K562 (cell line): ENCODE data around the gene CDR2L. TPM values are rescaled to one million over a fixed set of nuclear protein-coding genes. Genes with fewer than 3 reads are reported as not detected.
A peak's percentile ranks its signal among the peaks of the same experiment; 100 is the strongest.

Experiments used
- CAMTA2 ChIP-seq: fragments of 250-450 bp; sonication (Bioruptor Pico); conservative IDR thresholded peaks from 2 replicates; pipeline ENCODE4 v1.5.1; 2022
- CEBPB ChIP-seq: fragments of 450-650 bp; IDR thresholded peaks from 2 replicates; pipeline ENCODE4 v1.6.1; 2016; ENCODE audit warnings: missing genetic modification characterization, missing compliant biosample characterization
- CSDE1 ChIP-seq, 2 experiments: fragments of 450-650 bp; IDR thresholded peaks; 2 replicates each; pipeline ENCODE4 v1.6.1; 2016; ENCODE audit warnings: mild to moderate bottlenecking in 1 of 2
- GATA2 ChIP-seq: sonication (generic); formaldehyde crosslinking; IDR thresholded peaks from 2 replicates; pipeline ENCODE4 v1.4.0; 2020; ENCODE audit warnings: mild to moderate bottlenecking, missing genetic modification reagents
- KLF1 ChIP-seq: fragments of 450-650 bp; IDR thresholded peaks from 2 replicates; pipeline ENCODE4 v1.6.1; 2016; ENCODE audit warnings: missing genetic modification characterization, missing compliant biosample characterization
- KLF10 ChIP-seq: fragments of 250-450 bp; sonication (Bioruptor Pico); IDR thresholded peaks from 2 replicates; pipeline ENCODE4 v1.6.1; 2021; ENCODE audit warnings: matching md5 sums
- LCOR ChIP-seq: sonication (generic); formaldehyde crosslinking; IDR thresholded peaks from 2 replicates; pipeline ENCODE4 v1.8.0; 2022; ENCODE audit warnings: mild to moderate bottlenecking, missing genetic modification reagents
- ZNF24 ChIP-seq: fragments of 450-650 bp; IDR thresholded peaks from 2 replicates; pipeline ENCODE4 v1.6.1; 2016
- ZNF311 ChIP-seq: fragments of 250-450 bp; sonication (Bioruptor Pico); IDR thresholded peaks from 2 replicates; pipeline ENCODE4 v1.4.0; 2020; ENCODE audit warnings: mild to moderate bottlenecking, moderate library complexity
- ZNF384 ChIP-seq: IDR thresholded peaks from 2 replicates; pipeline ENCODE4 v1.6.1; 2012; ENCODE audit warnings: low read depth, low read length, improper control_type of control experiment
- ZNF507 ChIP-seq: conservative IDR thresholded peaks from 2 replicates; pipeline ENCODE4 v1.6.1; 2017; ENCODE audit warnings: missing genetic modification characterization, missing compliant biosample characterization
- ZNF77 ChIP-seq: fragments of 250-450 bp; sonication (Bioruptor Pico); IDR thresholded peaks from 2 replicates; pipeline ENCODE4 v1.5.0; 2020
- ZNF785 ChIP-seq: fragments of 250-450 bp; sonication (Bioruptor Pico); IDR thresholded peaks from 2 replicates; pipeline ENCODE4 v1.4.0; 2020; ENCODE audit warnings: mild to moderate bottlenecking
- polyA plus RNA-seq, 8 experiments: library from polyadenylated mRNA; depleted of rRNA in 4 of 8; stranded (reverse) in 5 of 8; unstranded in 3 of 8; fragments of >200 nt; fragmentation: Nextera tagmentation in 2 of 8; fragmentation: Illumina TruSeq in 1 of 8; extraction: Ambion mirVana in 2 of 8; extraction: Trizol in 1 of 8; gene quantifications; 2 replicates each; pipeline versions ENCODE4 v1.2.1 to v1.2.3, GENCODE V29; 2011 to 2014; ENCODE audit warnings: inconsistent platforms in 1 of 8, missing spikeins in 1 of 8
- total RNA-seq, 7 experiments: library from RNA; depleted of rRNA in 6 of 7; stranded (reverse); fragments of >200 nt in 6 of 7; fragmentation: Illumina TruSeq in 2 of 7; extraction: Trizol in 2 of 7; gene quantifications; 2 replicates each; pipeline versions ENCODE4 v1.2.1 to v1.2.3, GENCODE V29; 2011 to 2021; ENCODE audit warnings: low replicate concordance in 1 of 7
- TF ChIP-seq, protein P1 (sequence below): sonication (generic); formaldehyde crosslinking; IDR thresholded peaks from 2 replicates; pipeline ENCODE4 v1.8.0; 2022; ENCODE audit warnings: mild to moderate bottlenecking, missing genetic modification reagents
- TF ChIP-seq, protein P2 (sequence below): IDR thresholded peaks from 2 replicates; pipeline ENCODE4 v1.6.1; 2011; ENCODE audit warnings: borderline replicate concordance, low read depth, mild to moderate bottlenecking, moderate library complexity, low read length; ENCODE audit not compliant: insufficient read depth, poor library complexity, severe bottlenecking
- TF ChIP-seq, protein P3 (sequence below): fragments of 250-450 bp; sonication (Bioruptor Pico); IDR thresholded peaks from 2 replicates; pipeline ENCODE4 v1.8.0; 2021; ENCODE audit warnings: borderline replicate concordance, mild to moderate bottlenecking, moderate library complexity; ENCODE audit not compliant: poor library complexity, severe bottlenecking
- TF ChIP-seq, protein P4 (sequence below): IDR thresholded peaks from 3 replicates; pipeline ENCODE4 v1.6.1; 2011; ENCODE audit warnings: borderline replicate concordance, mild to moderate bottlenecking, moderate library complexity; ENCODE audit not compliant: insufficient read length; ENCODE audit errors: extremely low read depth
- TF ChIP-seq, protein P5 (sequence below): fragments of 250-450 bp; sonication (Bioruptor Pico); IDR thresholded peaks from 2 replicates; pipeline ENCODE4 v1.5.0; 2020; ENCODE audit warnings: mild to moderate bottlenecking
- TF ChIP-seq, protein P6 (sequence below): fragments of 450-650 bp; IDR thresholded peaks from one replicate; pipeline ENCODE4 v1.6.1; 2018; ENCODE audit warnings: mild to moderate bottlenecking, moderate library complexity; ENCODE audit not compliant: partially characterized antibody

The CDR2L gene
- total and polyA plus RNA-seq, 9 of the 15 experiments (the other 6 are each of a cell fraction or from before 2014, with no cell fraction given): 2.7 to 16.0 (median 7.3) TPM

DNA sequence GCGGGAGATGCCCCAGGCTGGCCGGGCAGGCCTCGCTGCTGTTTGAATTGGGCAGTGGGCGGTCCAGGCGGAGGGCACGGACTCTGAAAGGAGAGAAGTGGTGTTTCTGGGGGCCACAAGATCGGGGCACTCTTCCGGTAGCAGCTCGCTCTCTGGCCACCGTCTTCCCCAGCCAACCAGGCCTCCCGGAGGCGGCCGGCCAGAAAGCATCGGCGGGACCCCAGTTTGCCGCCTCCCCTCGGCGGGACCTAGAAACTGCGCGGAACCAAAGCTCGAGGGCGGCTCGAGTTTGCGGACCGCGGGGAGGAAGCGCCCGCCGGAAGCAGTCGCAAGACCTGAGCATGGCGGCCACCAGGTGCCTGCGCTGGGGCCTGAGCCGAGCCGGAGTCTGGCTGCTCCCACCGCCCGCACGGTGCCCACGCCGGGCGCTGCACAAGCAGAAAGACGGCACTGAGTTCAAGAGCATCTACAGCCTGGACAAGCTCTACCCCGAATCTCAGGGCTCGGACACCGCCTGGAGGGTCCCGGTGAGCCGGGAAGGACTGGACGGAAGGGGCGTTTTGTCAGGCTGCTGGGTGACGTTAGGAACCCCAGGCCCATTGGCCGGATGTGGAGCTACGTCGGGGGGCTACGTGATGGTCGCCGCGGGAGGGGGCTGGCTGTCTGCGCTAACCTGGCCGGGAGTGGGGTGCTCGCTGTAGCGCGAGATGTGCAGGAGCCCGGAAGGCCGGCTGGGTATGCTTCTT, 25.1 kb downstream of the CDR2L start, which contains the start of gene MRPL58 (continued):
- TF ChIP-seq, protein P1, sequence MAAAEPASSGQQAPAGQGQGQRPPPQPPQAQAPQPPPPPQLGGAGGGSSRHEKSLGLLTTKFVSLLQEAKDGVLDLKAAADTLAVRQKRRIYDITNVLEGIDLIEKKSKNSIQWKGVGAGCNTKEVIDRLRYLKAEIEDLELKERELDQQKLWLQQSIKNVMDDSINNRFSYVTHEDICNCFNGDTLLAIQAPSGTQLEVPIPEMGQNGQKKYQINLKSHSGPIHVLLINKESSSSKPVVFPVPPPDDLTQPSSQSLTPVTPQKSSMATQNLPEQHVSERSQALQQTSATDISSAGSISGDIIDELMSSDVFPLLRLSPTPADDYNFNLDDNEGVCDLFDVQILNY: peak; percentile 77
- TF ChIP-seq CAMTA2 (CRISPR knock-in tag): no peak
- no peak for TF ChIP-seq ZNF507 (tag)
- no peak; the same call in 1 of the 2 replicates for TF ChIP-seq ZNF311 (CRISPR knock-in tag)
- no peak for TF ChIP-seq ZNF785 (CRISPR knock-in tag)
- TF ChIP-seq, protein P2, sequence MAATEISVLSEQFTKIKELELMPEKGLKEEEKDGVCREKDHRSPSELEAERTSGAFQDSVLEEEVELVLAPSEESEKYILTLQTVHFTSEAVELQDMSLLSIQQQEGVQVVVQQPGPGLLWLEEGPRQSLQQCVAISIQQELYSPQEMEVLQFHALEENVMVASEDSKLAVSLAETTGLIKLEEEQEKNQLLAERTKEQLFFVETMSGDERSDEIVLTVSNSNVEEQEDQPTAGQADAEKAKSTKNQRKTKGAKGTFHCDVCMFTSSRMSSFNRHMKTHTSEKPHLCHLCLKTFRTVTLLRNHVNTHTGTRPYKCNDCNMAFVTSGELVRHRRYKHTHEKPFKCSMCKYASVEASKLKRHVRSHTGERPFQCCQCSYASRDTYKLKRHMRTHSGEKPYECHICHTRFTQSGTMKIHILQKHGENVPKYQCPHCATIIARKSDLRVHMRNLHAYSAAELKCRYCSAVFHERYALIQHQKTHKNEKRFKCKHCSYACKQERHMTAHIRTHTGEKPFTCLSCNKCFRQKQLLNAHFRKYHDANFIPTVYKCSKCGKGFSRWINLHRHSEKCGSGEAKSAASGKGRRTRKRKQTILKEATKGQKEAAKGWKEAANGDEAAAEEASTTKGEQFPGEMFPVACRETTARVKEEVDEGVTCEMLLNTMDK: peak; percentile 82
- TF ChIP-seq, protein P3, sequence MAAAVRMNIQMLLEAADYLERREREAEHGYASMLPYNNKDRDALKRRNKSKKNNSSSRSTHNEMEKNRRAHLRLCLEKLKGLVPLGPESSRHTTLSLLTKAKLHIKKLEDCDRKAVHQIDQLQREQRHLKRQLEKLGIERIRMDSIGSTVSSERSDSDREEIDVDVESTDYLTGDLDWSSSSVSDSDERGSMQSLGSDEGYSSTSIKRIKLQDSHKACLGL: peak; percentile 73
- TF ChIP-seq, protein P4, sequence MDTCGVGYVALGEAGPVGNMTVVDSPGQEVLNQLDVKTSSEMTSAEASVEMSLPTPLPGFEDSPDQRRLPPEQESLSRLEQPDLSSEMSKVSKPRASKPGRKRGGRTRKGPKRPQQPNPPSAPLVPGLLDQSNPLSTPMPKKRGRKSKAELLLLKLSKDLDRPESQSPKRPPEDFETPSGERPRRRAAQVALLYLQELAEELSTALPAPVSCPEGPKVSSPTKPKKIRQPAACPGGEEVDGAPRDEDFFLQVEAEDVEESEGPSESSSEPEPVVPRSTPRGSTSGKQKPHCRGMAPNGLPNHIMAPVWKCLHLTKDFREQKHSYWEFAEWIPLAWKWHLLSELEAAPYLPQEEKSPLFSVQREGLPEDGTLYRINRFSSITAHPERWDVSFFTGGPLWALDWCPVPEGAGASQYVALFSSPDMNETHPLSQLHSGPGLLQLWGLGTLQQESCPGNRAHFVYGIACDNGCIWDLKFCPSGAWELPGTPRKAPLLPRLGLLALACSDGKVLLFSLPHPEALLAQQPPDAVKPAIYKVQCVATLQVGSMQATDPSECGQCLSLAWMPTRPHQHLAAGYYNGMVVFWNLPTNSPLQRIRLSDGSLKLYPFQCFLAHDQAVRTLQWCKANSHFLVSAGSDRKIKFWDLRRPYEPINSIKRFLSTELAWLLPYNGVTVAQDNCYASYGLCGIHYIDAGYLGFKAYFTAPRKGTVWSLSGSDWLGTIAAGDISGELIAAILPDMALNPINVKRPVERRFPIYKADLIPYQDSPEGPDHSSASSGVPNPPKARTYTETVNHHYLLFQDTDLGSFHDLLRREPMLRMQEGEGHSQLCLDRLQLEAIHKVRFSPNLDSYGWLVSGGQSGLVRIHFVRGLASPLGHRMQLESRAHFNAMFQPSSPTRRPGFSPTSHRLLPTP: no peak
- TF ChIP-seq, protein P5, sequence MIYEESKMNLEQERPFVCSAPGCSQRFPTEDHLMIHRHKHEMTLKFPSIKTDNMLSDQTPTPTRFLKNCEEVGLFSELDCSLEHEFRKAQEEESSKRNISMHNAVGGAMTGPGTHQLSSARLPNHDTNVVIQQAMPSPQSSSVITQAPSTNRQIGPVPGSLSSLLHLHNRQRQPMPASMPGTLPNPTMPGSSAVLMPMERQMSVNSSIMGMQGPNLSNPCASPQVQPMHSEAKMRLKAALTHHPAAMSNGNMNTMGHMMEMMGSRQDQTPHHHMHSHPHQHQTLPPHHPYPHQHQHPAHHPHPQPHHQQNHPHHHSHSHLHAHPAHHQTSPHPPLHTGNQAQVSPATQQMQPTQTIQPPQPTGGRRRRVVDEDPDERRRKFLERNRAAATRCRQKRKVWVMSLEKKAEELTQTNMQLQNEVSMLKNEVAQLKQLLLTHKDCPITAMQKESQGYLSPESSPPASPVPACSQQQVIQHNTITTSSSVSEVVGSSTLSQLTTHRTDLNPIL (CRISPR knock-in tag): no peak
- TF ChIP-seq LCOR: peak; percentile 82
- TF ChIP-seq, protein P6, sequence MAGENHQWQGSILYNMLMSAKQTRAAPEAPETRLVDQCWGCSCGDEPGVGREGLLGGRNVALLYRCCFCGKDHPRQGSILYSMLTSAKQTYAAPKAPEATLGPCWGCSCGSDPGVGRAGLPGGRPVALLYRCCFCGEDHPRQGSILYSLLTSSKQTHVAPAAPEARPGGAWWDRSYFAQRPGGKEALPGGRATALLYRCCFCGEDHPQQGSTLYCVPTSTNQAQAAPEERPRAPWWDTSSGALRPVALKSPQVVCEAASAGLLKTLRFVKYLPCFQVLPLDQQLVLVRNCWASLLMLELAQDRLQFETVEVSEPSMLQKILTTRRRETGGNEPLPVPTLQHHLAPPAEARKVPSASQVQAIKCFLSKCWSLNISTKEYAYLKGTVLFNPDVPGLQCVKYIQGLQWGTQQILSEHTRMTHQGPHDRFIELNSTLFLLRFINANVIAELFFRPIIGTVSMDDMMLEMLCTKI: no peak
- no peak for TF ChIP-seq KLF10
- TF ChIP-seq KLF1 (tag): no peak
- no peak for TF ChIP-seq ZNF77 (CRISPR knock-in tag)
- TF ChIP-seq CEBPB (tag): no peak
- peak; percentile 60 for TF ChIP-seq ZNF384
- peak; percentile 54 for TF ChIP-seq ZNF24
- TF ChIP-seq CSDE1 (IDR thresholded peaks at IDR 0.05): no peak
- TF ChIP-seq GATA2 (CRISPR knock-in tag): no peak
